Measurements from ENCODE around the gene DNAH2. TPM values are rescaled to one million over a fixed set of nuclear protein-coding genes. Genes with fewer than 3 reads are reported as not detected.

Gene DNAH2
- polyA plus RNA-seq, 2 of the 4 experiments (the other 2 are of a cell fraction): 0.01 to 0.08 TPM

DNA sequence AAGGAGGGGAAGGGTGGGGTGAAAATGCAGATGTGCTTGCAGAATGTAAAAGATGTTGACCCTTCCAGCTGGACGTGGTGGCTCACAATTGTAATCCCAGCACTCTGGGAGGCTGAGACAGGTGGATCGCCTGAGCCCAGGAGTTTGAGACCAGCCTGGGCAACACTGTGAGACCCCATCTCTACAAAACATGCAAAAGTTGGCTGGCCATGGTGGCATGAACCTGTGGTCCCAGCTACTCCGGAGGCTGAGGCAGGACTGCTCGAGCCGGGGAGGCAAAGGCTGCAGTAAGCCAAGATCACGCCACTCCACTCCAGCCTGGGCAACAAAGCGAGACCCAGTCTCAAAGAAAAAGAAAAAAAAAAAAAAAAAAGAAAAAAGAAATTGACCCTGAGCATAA, 49.1 kb upstream of the DNAH2 start:
- ATAC-seq: no peak
- DNase-seq (ENCODE audit: low read depth in 1 of 2, low spot score in 1 of 2): no peak
- no peak for TF ChIP-seq HOXB5 (CRISPR knock-in tag; IDR thresholded peaks at IDR 0.05)
- TF ChIP-seq HDAC2 (IDR thresholded peaks at IDR 0.05): no peak
- no peak for TF ChIP-seq JUNB (IDR thresholded peaks at IDR 0.05)
- TF ChIP-seq SREBF2 (IDR thresholded peaks at IDR 0.05): no peak
- TF ChIP-seq, protein P1, sequence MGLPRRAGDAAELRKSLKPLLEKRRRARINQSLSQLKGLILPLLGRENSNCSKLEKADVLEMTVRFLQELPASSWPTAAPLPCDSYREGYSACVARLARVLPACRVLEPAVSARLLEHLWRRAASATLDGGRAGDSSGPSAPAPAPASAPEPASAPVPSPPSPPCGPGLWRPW (IDR thresholded peaks at IDR 0.05): no peak
- no peak for TF ChIP-seq FOXS1 (CRISPR knock-in tag; IDR thresholded peaks at IDR 0.05)
- Histone ChIP-seq H3K9me3 (peaks cover 3% of the 10 kb centered on the region), H3K4me3 (no peak overlapping the region), H3K4me2 (no peak overlapping the region), H3K27ac (no peak overlapping the region), H3K4me1 (no peaks in the 10 kb centered on the region)
- no peak for FAIRE-seq
- 94% methylated on average over 7 of the region's 7 CpGs for WGBS (ENCODE audit: missing lambda C conversion rate)
- ChIA-PET CTCF (interaction anchor here (0.9 to 2.4 kb wide), 5 partner anchors 13 to 49 kb away, joined by 3 to 6 read pairs (median 4); partner anchors contain the start of genes ATP1B2 and DNAH2), POLR2A (no interaction called here)

DNA sequence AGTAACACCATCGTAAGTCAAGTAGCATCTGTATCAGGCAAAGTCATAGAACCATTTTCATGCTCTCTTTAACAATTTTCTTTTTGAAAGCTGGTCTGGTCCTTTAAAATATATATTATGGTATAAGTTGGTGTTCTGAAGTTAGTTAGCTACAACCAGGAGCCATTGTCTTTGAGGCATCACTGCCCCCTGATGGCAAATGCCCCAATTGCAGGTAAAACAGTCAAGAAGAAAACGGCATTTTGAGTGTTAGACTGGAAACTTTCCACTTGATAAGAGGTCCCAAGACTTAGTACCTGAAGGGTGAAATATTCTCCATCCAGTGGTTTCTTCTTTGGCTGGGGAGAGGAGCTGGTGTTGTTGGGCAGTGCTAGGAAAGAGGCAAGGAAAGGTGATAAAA, 44.3 kb upstream of the DNAH2 start:
- FAIRE-seq: no peak
- H3K4me1 ChIP-seq: no peaks in the 10 kb centered on the region
- CTCF ChIA-PET: interaction anchor here (0.9 to 11.9 kb wide), 20 partner anchors 8 to 113 kb away, joined by 3 to 107 read pairs (median 4); partner anchors contain the start of genes FXR2, SHBG, TP53 and WRAP53
- no peak overlapping the region for H3K27ac ChIP-seq
- peak in 1 of 2 experiments; percentile 27; a peak in 2 of 6 replicates for ATAC-seq
- H3K4me2 ChIP-seq: no peak overlapping the region
- peaks cover 9% of the 10 kb centered on the region for H3K9me3 ChIP-seq
- no peak overlapping the region for H3K4me3 ChIP-seq
- TF ChIP-seq RAD21 (conservative IDR thresholded peaks at IDR 0.05 in 1 of 2, IDR thresholded peaks at IDR 0.05 in 1 of 2): peak; percentile 43 to 59
- TF ChIP-seq, protein P2, sequence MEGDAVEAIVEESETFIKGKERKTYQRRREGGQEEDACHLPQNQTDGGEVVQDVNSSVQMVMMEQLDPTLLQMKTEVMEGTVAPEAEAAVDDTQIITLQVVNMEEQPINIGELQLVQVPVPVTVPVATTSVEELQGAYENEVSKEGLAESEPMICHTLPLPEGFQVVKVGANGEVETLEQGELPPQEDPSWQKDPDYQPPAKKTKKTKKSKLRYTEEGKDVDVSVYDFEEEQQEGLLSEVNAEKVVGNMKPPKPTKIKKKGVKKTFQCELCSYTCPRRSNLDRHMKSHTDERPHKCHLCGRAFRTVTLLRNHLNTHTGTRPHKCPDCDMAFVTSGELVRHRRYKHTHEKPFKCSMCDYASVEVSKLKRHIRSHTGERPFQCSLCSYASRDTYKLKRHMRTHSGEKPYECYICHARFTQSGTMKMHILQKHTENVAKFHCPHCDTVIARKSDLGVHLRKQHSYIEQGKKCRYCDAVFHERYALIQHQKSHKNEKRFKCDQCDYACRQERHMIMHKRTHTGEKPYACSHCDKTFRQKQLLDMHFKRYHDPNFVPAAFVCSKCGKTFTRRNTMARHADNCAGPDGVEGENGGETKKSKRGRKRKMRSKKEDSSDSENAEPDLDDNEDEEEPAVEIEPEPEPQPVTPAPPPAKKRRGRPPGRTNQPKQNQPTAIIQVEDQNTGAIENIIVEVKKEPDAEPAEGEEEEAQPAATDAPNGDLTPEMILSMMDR (IDR thresholded peaks at IDR 0.05): peak; percentile 47
- TF ChIP-seq CBX2 (IDR thresholded peaks at IDR 0.05; ENCODE audit: borderline replicate concordance, low read depth): no peak
- TF ChIP-seq, protein P3, sequence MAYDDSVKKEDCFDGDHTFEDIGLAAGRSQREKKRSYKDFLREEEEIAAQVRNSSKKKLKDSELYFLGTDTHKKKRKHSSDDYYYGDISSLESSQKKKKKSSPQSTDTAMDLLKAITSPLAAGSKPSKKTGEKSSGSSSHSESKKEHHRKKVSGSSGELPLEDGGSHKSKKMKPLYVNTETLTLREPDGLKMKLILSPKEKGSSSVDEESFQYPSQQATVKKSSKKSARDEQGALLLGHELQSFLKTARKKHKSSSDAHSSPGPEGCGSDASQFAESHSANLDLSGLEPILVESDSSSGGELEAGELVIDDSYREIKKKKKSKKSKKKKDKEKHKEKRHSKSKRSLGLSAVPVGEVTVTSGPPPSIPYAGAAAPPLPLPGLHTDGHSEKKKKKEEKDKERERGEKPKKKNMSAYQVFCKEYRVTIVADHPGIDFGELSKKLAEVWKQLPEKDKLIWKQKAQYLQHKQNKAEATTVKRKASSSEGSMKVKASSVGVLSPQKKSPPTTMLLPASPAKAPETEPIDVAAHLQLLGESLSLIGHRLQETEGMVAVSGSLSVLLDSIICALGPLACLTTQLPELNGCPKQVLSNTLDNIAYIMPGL (CRISPR knock-in tag; IDR thresholded peaks at IDR 0.05; ENCODE audit: borderline replicate concordance): no peak
- DNase-seq (ENCODE audit: low read depth in 1 of 2, low spot score in 1 of 2): peak in 1 of 2 experiments; percentile 64
- POLR2A ChIA-PET: interaction anchor here (7.5 kb wide), 1 partner anchor 13 kb away, joined by 40 read pairs; the partner anchor contains the start of gene TP53
- WGBS (ENCODE audit: missing lambda C conversion rate): 85% methylated on average over 2 of the region's 2 CpGs

DNA sequence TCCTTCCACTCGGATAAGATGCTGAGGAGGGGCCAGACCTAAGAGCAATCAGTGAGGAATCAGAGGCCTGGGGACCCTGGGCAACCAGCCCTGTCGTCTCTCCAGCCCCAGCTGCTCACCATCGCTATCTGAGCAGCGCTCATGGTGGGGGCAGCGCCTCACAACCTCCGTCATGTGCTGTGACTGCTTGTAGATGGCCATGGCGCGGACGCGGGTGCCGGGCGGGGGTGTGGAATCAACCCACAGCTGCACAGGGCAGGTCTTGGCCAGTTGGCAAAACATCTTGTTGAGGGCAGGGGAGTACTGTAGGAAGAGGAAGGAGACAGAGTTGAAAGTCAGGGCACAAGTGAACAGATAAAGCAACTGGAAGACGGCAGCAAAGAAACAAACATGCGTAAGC, 42.6 kb upstream of the DNAH2 start:
- TF ChIP-seq, protein P4, sequence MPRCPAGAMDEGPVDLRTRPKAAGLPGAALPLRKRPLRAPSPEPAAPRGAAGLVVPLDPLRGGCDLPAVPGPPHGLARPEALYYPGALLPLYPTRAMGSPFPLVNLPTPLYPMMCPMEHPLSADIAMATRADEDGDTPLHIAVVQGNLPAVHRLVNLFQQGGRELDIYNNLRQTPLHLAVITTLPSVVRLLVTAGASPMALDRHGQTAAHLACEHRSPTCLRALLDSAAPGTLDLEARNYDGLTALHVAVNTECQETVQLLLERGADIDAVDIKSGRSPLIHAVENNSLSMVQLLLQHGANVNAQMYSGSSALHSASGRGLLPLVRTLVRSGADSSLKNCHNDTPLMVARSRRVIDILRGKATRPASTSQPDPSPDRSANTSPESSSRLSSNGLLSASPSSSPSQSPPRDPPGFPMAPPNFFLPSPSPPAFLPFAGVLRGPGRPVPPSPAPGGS (IDR thresholded peaks at IDR 0.05): no peak
- TF ChIP-seq ZFP36 (IDR thresholded peaks at IDR 0.05; ENCODE audit: borderline replicate concordance, partially characterized antibody) (no peak), POLR2A (IDR thresholded peaks at IDR 0.05; ENCODE audit: low read length) (no peak), CBX2 (IDR thresholded peaks at IDR 0.05; ENCODE audit: borderline replicate concordance, low read depth) (no peak), ZNF302 (CRISPR knock-in tag; IDR thresholded peaks at IDR 0.05) (no peak), MAFK (IDR thresholded peaks at IDR 0.05; ENCODE audit: partially characterized antibody) (no peak)
- ChIA-PET CTCF (interaction anchor here (1.1 to 11.9 kb wide), 4 partner anchors 14 to 85 kb away, joined by 3 to 107 read pairs (median 38); partner anchors contain the start of genes DNAH2, SHBG, SOX15 and TP53), POLR2A (interaction anchor here (0.6 to 7.5 kb wide), 2 partner anchors 11 to 457 kb away, joined by 3 to 40 read pairs; partner anchors contain the start of gene TP53)
- DNase-seq (ENCODE audit: low read depth in 1 of 2, low spot score in 1 of 2) (no peak), ATAC-seq (no peak), FAIRE-seq (no peak)
- H3K27ac ChIP-seq: no peak overlapping the region
- no peak overlapping the region for H3K4me2 ChIP-seq
- H3K4me3 ChIP-seq: no peak overlapping the region
- H3K9me3 ChIP-seq: peaks cover 9% of the 10 kb centered on the region
- no peaks in the 10 kb centered on the region for H3K4me1 ChIP-seq
- 92% methylated on average over 14 of the region's 14 CpGs for WGBS (ENCODE audit: missing lambda C conversion rate)

Data from A549 (cell line).